IPS-15b (cell line): ENCODE measurements around the gene SOCS2.

ENCODE experiments used
- H3K27me3 ChIP-seq: one replicate; pipeline ENCODE4 v1.6.1; 2013; ENCODE audit warnings: low read length; ENCODE audit not compliant: control insufficient read depth, insufficient read depth
- H3K36me3 ChIP-seq: one replicate; pipeline ENCODE4 v1.6.1; 2013; ENCODE audit warnings: low read length; ENCODE audit not compliant: control insufficient read depth, insufficient read depth
- H3K4me1 ChIP-seq: one replicate; pipeline ENCODE4 v1.6.1; 2013; ENCODE audit warnings: mild to moderate bottlenecking, low read length; ENCODE audit not compliant: control insufficient read depth, insufficient read depth
- H3K4me3 ChIP-seq: one replicate; pipeline ENCODE4 v1.5.1; 2013; ENCODE audit warnings: low read depth, low read length
- H3K9ac ChIP-seq: one replicate; pipeline ENCODE4 v1.6.1; 2013; ENCODE audit warnings: low read depth, mild to moderate bottlenecking, low read length
- H3K9me3 ChIP-seq: one replicate; pipeline ENCODE4 v1.6.1; 2013; ENCODE audit warnings: mild to moderate bottlenecking, low read length; ENCODE audit not compliant: control insufficient read depth, insufficient read depth

SOCS2 gene

DNA sequence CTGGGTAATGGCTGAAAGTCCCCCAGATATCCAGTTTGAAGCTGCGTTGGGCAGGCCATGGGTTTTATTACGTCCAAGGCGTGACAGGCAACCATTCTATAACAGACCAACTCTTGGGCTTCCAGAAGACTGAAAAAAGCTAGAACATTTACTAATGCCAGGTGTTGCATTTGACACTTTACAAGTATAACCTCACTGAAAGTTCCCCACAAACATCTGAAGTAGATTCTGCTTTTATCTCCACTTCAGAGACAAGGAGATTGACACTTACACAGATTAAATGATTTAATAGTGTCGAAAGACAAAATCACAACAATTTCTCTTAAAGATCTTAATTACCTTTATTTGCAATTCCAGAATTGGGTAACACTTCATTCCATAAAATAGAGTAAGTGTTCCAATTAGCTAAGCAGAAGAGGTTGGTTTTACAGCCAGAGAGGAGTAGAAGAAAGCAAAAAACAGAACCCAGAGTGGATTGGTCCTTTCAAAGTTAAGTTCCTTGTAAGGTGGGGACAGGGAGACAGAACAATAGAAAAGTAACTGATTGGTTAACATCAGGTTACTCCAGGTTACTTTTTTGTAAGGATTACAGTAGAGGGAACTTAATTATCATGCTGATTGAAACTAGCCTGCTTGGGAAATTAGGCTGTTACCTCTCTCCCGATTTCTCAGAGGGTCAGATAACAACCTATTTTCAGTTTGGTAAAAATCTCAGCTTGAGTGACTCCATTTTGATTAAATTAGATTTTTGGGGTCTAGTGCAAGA lies 11.3 kb downstream of the SOCS2 start:
- no peaks in the 10 kb centered on the region for H3K36me3 ChIP-seq
- no peaks in the 10 kb centered on the region for H3K27me3 ChIP-seq
- no peaks in the 10 kb centered on the region for H3K9me3 ChIP-seq
- H3K4me1 ChIP-seq, result peaks cover 16% of the 10 kb centered on the region
- no peak overlapping the region for H3K9ac ChIP-seq
- peak overlapping the region; percentile 16 for H3K4me3 ChIP-seq

DNA sequence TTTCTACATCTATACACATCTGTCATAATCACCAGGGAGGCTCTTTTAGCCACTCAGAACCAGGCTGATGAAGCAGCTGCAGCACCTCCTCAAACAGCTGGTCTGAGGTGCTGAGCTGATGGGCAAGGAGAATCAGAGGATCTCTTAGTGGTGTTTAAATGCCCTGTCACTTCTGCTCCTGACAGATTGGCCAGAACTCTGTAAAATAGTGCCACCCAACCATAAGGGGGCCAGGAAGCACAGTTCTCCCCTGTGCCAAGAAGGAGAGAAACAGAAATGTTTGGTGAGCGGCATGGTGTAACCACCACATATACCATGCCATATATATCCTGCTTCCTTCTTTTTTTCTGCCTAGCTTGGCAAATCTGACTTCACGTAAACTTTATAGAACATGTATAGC lies 12.8 kb downstream of the SOCS2 start:
- no peak overlapping the region for H3K4me3 ChIP-seq
- peaks cover 4% of the 10 kb centered on the region for H3K27me3 ChIP-seq
- no peak overlapping the region for H3K9ac ChIP-seq
- H3K36me3 ChIP-seq, result no peaks in the 10 kb centered on the region
- no peaks in the 10 kb centered on the region for H3K9me3 ChIP-seq
- peaks cover 16% of the 10 kb centered on the region for H3K4me1 ChIP-seq

DNA sequence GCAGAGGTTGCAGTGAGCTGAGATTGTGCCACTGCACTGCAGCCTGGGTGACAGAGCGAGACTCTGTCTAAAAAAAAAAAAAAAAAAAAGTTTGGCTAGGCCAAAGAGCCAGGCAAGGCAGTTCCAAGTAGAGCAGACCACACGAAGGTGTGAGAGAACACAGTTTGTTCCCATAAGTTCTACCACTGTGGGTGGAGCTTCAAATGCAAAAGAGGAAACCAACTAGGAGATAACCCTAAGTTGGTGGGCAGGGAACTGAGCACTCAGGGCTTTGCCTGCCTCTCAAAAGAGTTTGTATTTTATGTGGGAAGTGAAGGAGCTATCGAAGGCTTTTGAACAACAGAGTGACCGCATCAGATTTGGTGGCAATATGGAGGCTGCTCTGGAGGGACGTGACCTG lies 15.1 kb downstream of the SOCS2 start:
- H3K27me3 ChIP-seq, result peaks cover 22% of the 10 kb centered on the region
- H3K9ac ChIP-seq, result no peak overlapping the region
- H3K36me3 ChIP-seq, result no peaks in the 10 kb centered on the region
- H3K4me3 ChIP-seq, result no peak overlapping the region
- no peaks in the 10 kb centered on the region for H3K9me3 ChIP-seq
- peaks cover 16% of the 10 kb centered on the region for H3K4me1 ChIP-seq

DNA sequence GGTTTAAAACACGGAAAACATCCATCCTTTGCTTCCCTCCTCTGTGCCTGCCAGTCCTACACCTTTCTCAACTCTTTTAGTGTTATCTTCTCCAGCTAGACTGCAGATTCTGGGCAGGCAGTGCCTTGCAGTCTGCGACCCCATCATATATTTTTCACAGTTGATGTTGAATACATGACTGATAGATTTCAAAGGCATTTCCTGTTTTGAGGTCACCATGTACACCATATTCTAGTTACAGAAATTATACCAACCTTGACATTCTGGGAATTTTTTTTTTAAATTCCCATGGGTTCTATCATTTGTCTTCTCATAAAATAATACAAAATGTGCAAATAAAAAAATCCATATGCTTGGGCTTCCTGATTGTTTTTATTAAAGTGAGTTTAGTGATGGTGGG lies 16.6 kb downstream of the SOCS2 start:
- H3K9ac ChIP-seq, result no peak overlapping the region
- H3K4me1 ChIP-seq, result peaks cover 9% of the 10 kb centered on the region
- no peaks in the 10 kb centered on the region for H3K36me3 ChIP-seq
- H3K27me3 ChIP-seq, result peaks cover 26% of the 10 kb centered on the region
- H3K9me3 ChIP-seq, result no peaks in the 10 kb centered on the region
- H3K4me3 ChIP-seq, result no peak overlapping the region

DNA sequence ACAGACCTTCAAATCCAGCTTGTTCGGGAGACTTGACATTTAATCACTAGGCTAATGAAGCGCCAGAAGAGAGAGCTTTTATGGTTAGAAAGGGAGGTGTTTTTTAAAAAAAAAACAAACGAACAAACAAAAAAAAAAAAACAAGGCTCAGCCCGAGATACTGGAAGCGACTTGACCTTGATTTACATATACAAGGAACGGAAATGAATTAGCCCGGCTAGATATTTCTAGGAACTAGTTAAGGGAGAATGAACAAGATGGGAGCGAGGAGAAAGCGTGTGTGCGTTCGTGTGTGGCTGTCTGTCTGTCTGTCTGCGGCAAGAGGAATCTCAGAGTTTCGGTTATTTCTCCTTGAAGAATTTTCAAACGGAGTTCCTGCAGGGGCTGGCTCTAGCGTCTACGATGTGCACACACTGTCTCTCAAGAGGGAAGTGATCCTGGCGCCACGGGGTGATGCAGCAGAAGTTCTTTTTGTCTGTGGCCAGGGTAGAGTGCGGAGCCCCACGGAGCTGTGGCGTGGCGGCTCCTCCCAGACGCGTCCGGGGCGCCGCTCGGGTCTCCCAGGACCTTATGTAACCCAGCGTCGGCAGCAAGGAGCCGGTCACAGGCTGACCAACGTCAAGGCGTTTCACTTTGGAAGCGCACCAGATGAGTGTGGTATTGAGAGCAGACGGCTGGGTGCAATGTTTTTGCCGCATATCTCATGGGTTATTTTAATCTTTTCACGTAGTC lies 18.8 kb downstream of the SOCS2 start:
- Histone ChIP-seq H3K36me3 (no peaks in the 10 kb centered on the region), H3K27me3 (peaks cover 26% of the 10 kb centered on the region), H3K9ac (peak overlapping the region; percentile 40), H3K9me3 (no peaks in the 10 kb centered on the region), H3K4me1 (no peaks in the 10 kb centered on the region), H3K4me3 (peak overlapping the region; percentile 58)

DNA sequence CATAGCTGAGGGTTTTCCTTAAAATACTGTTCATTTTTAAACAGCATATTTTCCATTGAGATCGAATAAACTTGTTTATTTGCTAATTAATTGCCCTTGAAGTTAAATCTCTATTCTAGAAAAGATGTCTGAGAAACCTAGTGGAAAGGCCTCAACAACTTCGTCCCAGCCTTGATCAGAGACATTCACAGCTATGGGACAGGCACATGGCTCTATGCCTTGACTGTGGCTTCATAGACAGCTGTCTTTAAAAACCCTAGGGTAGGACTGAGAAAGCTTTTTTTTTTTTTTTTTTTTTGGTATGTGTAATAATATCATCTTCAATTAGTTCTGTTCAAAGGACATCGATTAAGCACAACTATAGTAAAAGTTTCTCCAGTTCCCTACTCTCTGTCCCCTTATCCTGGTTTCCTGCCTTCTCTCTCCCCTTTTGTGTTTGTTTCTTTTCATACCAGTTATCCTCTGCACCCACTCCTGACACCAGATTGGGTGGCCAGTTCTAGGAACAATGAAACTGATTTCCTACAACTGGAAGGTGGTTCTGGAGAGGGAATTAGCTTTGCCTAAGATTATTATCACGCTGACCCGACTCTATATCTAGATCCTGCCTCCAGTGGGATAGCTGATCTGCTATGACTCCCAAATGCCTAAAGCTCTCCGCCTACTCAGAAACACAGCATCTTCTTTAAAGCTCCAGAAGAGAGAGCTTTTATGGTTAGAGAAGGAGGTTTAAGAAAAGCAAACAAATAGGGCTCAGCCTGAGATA lies 20.3 kb downstream of the SOCS2 start:
- Histone ChIP-seq H3K27me3 (peaks cover 26% of the 10 kb centered on the region), H3K9me3 (no peaks in the 10 kb centered on the region), H3K4me3 (no peak overlapping the region), H3K4me1 (no peaks in the 10 kb centered on the region), H3K9ac (no peak overlapping the region), H3K36me3 (no peaks in the 10 kb centered on the region)

DNA sequence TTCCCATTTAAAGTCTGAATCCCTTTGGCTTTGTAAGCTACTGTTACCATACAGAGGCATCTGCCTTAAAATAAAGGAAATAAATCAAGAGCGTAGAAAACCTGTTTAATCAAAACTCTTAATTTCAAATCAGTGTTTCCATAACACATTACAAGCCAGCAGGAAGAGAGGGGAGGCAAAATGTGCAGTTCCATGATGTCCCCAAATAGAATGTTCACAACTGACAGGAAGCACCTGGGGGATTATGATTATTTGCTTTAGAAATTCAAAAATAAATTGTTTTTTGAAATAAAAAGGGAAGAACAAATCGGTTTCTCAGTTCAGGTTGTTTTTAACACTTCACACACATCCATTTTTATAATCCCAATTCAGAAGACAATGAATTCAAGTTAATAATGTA lies 21.4 kb downstream of the SOCS2 start:
- Histone ChIP-seq H3K36me3 (no peaks in the 10 kb centered on the region), H3K9ac (no peak overlapping the region), H3K4me1 (no peaks in the 10 kb centered on the region), H3K27me3 (peaks cover 26% of the 10 kb centered on the region), H3K4me3 (no peak overlapping the region), H3K9me3 (no peaks in the 10 kb centered on the region)

DNA sequence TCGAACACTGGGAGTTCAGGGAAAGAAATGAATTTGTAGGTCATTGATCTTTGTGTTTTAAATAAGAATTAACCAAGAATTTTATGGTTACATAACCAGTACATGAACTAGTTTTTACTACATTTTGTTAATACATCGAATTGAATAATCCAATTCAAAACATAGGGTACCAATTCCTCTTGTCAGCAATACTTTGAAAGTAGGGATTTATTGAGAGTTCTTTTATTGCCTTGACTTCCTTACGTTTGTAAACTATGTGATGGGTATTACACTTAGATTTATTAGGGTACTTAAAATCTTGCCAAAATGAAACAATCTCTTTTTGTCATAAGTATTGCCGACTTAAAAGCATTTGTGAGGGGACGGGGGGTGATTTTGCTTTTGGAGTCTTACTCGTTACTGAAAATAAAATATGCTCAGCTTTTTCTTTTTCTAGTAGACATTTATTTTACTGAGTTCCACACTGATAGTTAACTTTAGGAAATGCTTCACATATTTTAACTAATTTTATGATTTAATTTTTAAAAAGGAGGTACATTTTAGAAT lies 22.4 kb downstream of the SOCS2 start:
- Histone ChIP-seq H3K9ac (no peak overlapping the region), H3K27me3 (peaks cover 22% of the 10 kb centered on the region), H3K4me1 (no peaks in the 10 kb centered on the region), H3K36me3 (no peaks in the 10 kb centered on the region), H3K9me3 (no peaks in the 10 kb centered on the region), H3K4me3 (no peak overlapping the region)

DNA sequence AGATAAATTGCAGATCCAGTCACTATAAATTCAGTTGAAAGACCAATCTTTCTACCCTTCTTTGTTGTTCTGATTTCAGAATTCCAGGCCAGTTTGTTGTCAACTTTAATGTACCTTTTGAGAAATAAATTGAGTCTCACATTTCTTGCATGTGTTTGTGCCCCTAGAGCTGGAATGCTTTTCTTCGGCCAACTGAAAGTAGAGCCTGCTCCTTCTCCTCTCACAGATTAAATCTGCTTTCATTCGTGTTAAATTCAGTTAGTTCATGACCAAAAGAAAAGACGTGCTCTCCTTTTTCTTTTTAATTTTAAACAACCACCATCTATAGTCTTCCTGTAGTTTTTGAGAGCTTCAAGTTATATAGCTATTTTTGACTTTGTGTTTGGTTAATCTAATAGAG lies 22.9 kb downstream of the SOCS2 start:
- H3K36me3 ChIP-seq, result no peaks in the 10 kb centered on the region
- H3K9ac ChIP-seq, result no peak overlapping the region
- H3K27me3 ChIP-seq, result peaks cover 22% of the 10 kb centered on the region
- H3K4me1 ChIP-seq, result no peaks in the 10 kb centered on the region
- H3K9me3 ChIP-seq, result no peaks in the 10 kb centered on the region
- H3K4me3 ChIP-seq, result no peak overlapping the region

DNA sequence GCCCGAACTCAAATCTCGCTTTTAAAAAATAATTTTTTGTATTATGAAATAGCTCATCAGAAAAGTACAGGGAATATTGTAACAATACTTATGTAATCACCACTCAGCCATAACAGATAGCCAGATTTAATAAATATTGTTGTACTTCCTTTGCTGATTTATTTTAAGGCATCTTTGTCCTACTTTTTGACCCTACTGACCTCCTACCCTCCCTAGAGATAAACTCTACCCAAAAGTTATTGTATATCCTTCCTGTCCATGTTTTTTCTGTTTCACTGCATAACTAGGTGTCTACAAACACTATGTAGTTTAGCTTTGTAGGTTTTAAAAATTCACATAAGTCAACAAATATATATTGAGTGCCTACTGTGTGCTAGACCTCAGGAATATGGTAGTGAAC lies 25.1 kb downstream of the SOCS2 start:
- Histone ChIP-seq H3K9me3 (no peaks in the 10 kb centered on the region), H3K36me3 (no peaks in the 10 kb centered on the region)

DNA sequence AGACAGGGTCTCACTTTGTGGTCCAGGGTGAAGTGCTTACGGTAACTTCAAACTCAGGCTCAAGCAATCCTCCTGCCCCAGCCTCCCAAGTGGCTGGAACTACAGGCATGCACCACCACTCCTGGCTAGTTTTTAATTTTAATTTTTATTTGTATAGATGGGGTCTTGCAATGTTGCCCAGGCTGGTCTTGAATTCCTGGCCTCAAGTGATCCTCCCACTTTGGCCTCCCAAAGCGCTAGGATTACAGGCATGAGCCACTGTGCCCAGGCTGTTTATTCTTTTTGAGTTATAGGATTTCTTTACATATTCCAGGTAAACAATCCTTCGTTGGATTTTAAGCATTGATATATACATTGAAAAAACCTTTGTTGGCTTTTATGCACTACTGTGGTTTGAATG lies 26.7 kb downstream of the SOCS2 start:
- H3K4me1 ChIP-seq, result no peaks in the 10 kb centered on the region
- H3K27me3 ChIP-seq, result no peaks in the 10 kb centered on the region
- H3K9ac ChIP-seq, result no peak overlapping the region
- H3K9me3 ChIP-seq, result no peaks in the 10 kb centered on the region
- H3K36me3 ChIP-seq, result no peaks in the 10 kb centered on the region
- no peak overlapping the region for H3K4me3 ChIP-seq

More for the DNA sequence above, 25.1 kb downstream of the SOCS2 start:
- Histone ChIP-seq H3K27me3 (peaks cover 3% of the 10 kb centered on the region), H3K4me1 (no peaks in the 10 kb centered on the region), H3K4me3 (no peak overlapping the region), H3K9ac (no peak overlapping the region)
